GM12878 (cell line): ENCODE data around the gene PXDC1. TPM values are rescaled to one million over a fixed set of nuclear protein-coding genes. Genes with fewer than 3 reads are reported as not detected.

Experiments
- ATAC-seq: fragments of 200-7000 bp; cut with Tn5 transposase; 3 replicates; pipeline ENCODE4 v1.9.1; 2020; ENCODE audit warnings: mild to moderate bottlenecking, moderate library complexity
- BruUV-seq: library from RNA; stranded (reverse); fragments of 400-500 nt; replicated peaks from 2 replicates; lab custom pipeline; 2021; lab: Mats Ljungman, UMichigan
- CTCF ChIA-PET: fragments of 300-600 bp; sonication (Branson Sonifier 250); formaldehyde crosslinking; extraction: SDS; loops from one replicate; lab custom pipeline; 2021; ENCODE audit warnings: inconsistent platforms; lab: Yijun Ruan, JAX
- POLR2A ChIA-PET: fragments of 350-600 bp; formaldehyde crosslinking; extraction: SDS; loops from one replicate; lab custom pipeline; 2021; ENCODE audit warnings: inconsistent platforms; lab: Charles Lee
- RAD21 ChIA-PET: fragments of 300-600 bp; sonication (Branson Sonifier 250); formaldehyde crosslinking; loops from one replicate; lab custom pipeline; 2023; ENCODE audit warnings: antibody characterized with exemption; ENCODE audit not compliant: unreplicated experiment; lab: Charles Lee
- SMC1A ChIA-PET: fragments of 300-600 bp; sonication (Branson Sonifier 250); formaldehyde crosslinking; loops from one replicate; lab custom pipeline; 2023; ENCODE audit not compliant: unreplicated experiment, uncharacterized antibody; lab: Charles Lee
- DNase-seq: peaks from one replicate; pipeline ENCODE4 v3.0.0-alpha.2; 2011; ENCODE audit warnings: low read depth, low spot score
- FAIRE-seq: peaks from 3 replicates; lab custom pipeline; 2011; peaks lifted over from hg19 to GRCh38; lab: Jason Lieb, UNC
- H2AFZ ChIP-seq: 2 replicates; pipeline ENCODE4 v1.6.0; 2011; ENCODE audit warnings: low read depth, low read length, control low read depth; ENCODE audit not compliant: control insufficient read depth
- H3K27ac ChIP-seq: 2 replicates; pipeline ENCODE4 v1.5.1; 2011; ENCODE audit warnings: control low read depth; ENCODE audit not compliant: control insufficient read depth, insufficient read depth
- H3K27me3 ChIP-seq, 2 experiments: replicated peaks in 1 of 2; 2 replicates each; pipeline versions ENCODE4 v1.6.0 to v1.6.1; 2011; ENCODE audit warnings: low read length in 1 of 2; ENCODE audit not compliant: control insufficient read depth in 2 of 2, insufficient read depth in 2 of 2
- H3K36me3 ChIP-seq, 2 experiments: 2 replicates each; pipeline ENCODE4 v1.5.1; 2011; ENCODE audit warnings: low read length in 1 of 2; ENCODE audit not compliant: control insufficient read depth in 2 of 2, insufficient read depth in 2 of 2
- H3K4me1 ChIP-seq: 2 replicates; pipeline ENCODE4 v1.6.1; 2011; ENCODE audit warnings: mild to moderate bottlenecking, low read length, moderate library complexity, mixed read lengths; ENCODE audit not compliant: control insufficient read depth, insufficient read depth
- H3K4me2 ChIP-seq: 2 replicates; pipeline ENCODE4 v1.6.0; 2011; ENCODE audit warnings: control low read depth; ENCODE audit not compliant: control insufficient read depth, insufficient read depth
- H3K4me3 ChIP-seq: fragments of 200-600 bp; sonication (generic); 2 replicates; pipeline ENCODE4 v1.5.1; 2016
- H3K79me2 ChIP-seq: 2 replicates; pipeline ENCODE4 v1.6.0; 2011; ENCODE audit warnings: low read length; ENCODE audit not compliant: control insufficient read depth, insufficient read depth
- H3K9ac ChIP-seq: 2 replicates; pipeline ENCODE4 v1.8.0; 2011; ENCODE audit warnings: low read length, control low read depth, mixed read lengths; ENCODE audit not compliant: control insufficient read depth, insufficient read depth
- H3K9me3 ChIP-seq: replicated peaks from 3 replicates; pipeline ENCODE4 v1.5.1; 2011; ENCODE audit warnings: mild to moderate bottlenecking, low read length; ENCODE audit not compliant: control insufficient read depth, insufficient read depth
- H4K20me1 ChIP-seq: 2 replicates; pipeline ENCODE4 v1.6.0; 2011; ENCODE audit not compliant: control insufficient read depth, insufficient read depth
- CBFB ChIP-seq: IDR thresholded peaks from 2 replicates; pipeline ENCODE4 v1.6.1; 2016; ENCODE audit warnings: antibody characterized with exemption, low read depth
- CHD1 ChIP-seq: IDR thresholded peaks from 2 replicates; pipeline ENCODE4 v1.6.1; 2012; ENCODE audit warnings: low read depth, low read length, improper control_type of control experiment
- CHD2 ChIP-seq: IDR thresholded peaks from 2 replicates; pipeline ENCODE4 v1.6.1; 2011; ENCODE audit warnings: low read depth, low read length, improper control_type of control experiment, borderline replicate concordance
- MEF2A ChIP-seq: IDR thresholded peaks from 2 replicates; pipeline ENCODE4 v1.6.1; 2011; ENCODE audit warnings: low read depth, mild to moderate bottlenecking, low read length, moderate library complexity; ENCODE audit not compliant: insufficient read depth
- NFIC ChIP-seq: IDR thresholded peaks from 2 replicates; pipeline ENCODE4 v1.6.1; 2012; ENCODE audit warnings: low read depth, mild to moderate bottlenecking, inconsistent platforms, low read length, moderate library complexity
- POLR2AphosphoS2 ChIP-seq: IDR thresholded peaks from 2 replicates; pipeline ENCODE4 v1.6.1; 2011; ENCODE audit warnings: low read depth, mild to moderate bottlenecking, low read length, improper control_type of control experiment, moderate library complexity
- POU2F2 ChIP-seq: IDR thresholded peaks from 3 replicates; pipeline ENCODE4 v1.6.1; 2011; ENCODE audit warnings: low read depth, mild to moderate bottlenecking, low read length, borderline replicate concordance
- RB1 ChIP-seq: fragments of 450-650 bp; formaldehyde crosslinking; IDR thresholded peaks from 2 replicates; pipeline ENCODE4 v1.6.1; 2017; ENCODE audit warnings: mild to moderate bottlenecking, borderline replicate concordance
- SPI1 ChIP-seq: IDR thresholded peaks from 2 replicates; pipeline ENCODE4 v1.6.1; 2011; ENCODE audit warnings: low read depth, mild to moderate bottlenecking, low read length, moderate library complexity, borderline replicate concordance; ENCODE audit not compliant: insufficient read depth
- SRF ChIP-seq, 2 experiments: IDR thresholded peaks; 2 replicates each; pipeline ENCODE4 v1.6.1; 2011; ENCODE audit warnings: low read depth in 2 of 2, low read length in 2 of 2, mild to moderate bottlenecking in 1 of 2, moderate library complexity in 1 of 2
- TCF12 ChIP-seq: IDR thresholded peaks from 2 replicates; pipeline ENCODE4 v1.6.1; 2011; ENCODE audit warnings: low read depth, mild to moderate bottlenecking, low read length
- TCF7 ChIP-seq: IDR thresholded peaks from 2 replicates; pipeline ENCODE4 v1.6.1; 2014; ENCODE audit warnings: antibody characterized with exemption, borderline replicate concordance
- ZNF24 ChIP-seq: fragments of 450-650 bp; IDR thresholded peaks from 2 replicates; pipeline ENCODE4 v1.6.1; 2017; ENCODE audit warnings: antibody characterized with exemption, mild to moderate bottlenecking
- WGBS: methylation state at CpG from one replicate; pipeline ENCODE4 v1.1.6; 2016; ENCODE audit warnings: low lambda C conversion rate; ENCODE audit not compliant: insufficient replicate concordance, insufficient coverage; ENCODE audit errors: missing lambda C conversion rate; 5-methylcytosine and 5-hydroxymethylcytosine counted together
- in situ Hi-C: fragments of 300-500 bp; cut with MboI; formaldehyde crosslinking; loops from 9 replicates; pipeline ENCODE4 v1.14.3; 2018; ENCODE audit warnings: mixed read lengths
- intact Hi-C: fragments of 100-400 bp; cut with micrococcal nuclease; formaldehyde crosslinking; loops from one replicate; pipeline ENCODE4 v1.14.2; 2022; ENCODE audit not compliant: unreplicated experiment
- polyA plus RNA-seq, 11 experiments: library from polyadenylated mRNA; depleted of rRNA in 4 of 11; unstranded in 6 of 11; stranded (reverse) in 5 of 11; fragments of >200 nt; fragmentation: Nextera tagmentation in 4 of 11; fragmentation: Illumina TruSeq in 1 of 11; extraction: Ambion mirVana in 4 of 11; extraction: Trizol in 1 of 11; gene quantifications; 1 replicate in 1 of 11; 2 replicates in 10 of 11; pipeline versions ENCODE4 v1.2.1 to v1.2.3, GENCODE V29; 2011 to 2016; ENCODE audit warnings: inconsistent platforms in 2 of 11, missing spikeins in 2 of 11, low read depth in 1 of 11
- total RNA-seq, 4 experiments: library from RNA; depleted of rRNA in 3 of 4; stranded (reverse); fragments of >200 nt in 3 of 4; fragmentation: Illumina TruSeq in 1 of 4; extraction: Trizol in 1 of 4; gene quantifications; 2 replicates each; pipeline versions ENCODE4 v1.2.1 to v1.2.3, GENCODE V29; 2013 to 2021
- TF ChIP-seq, protein P1 (sequence below): fragments of 450-650 bp; IDR thresholded peaks from 2 replicates; pipeline ENCODE4 v1.6.1; 2016; ENCODE audit warnings: mild to moderate bottlenecking
- TF ChIP-seq, protein P2 (sequence below): fragments of 450-650 bp; IDR thresholded peaks from 2 replicates; pipeline ENCODE4 v1.6.1; 2017; ENCODE audit warnings: borderline replicate concordance

PXDC1 gene
- total and polyA plus RNA-seq, 10 of the 15 experiments (the other 5 are each of a cell fraction or from before 2014, with no cell fraction given), result 0.03 to 0.72 (median 0.32) TPM; not detected in 2

DNA sequence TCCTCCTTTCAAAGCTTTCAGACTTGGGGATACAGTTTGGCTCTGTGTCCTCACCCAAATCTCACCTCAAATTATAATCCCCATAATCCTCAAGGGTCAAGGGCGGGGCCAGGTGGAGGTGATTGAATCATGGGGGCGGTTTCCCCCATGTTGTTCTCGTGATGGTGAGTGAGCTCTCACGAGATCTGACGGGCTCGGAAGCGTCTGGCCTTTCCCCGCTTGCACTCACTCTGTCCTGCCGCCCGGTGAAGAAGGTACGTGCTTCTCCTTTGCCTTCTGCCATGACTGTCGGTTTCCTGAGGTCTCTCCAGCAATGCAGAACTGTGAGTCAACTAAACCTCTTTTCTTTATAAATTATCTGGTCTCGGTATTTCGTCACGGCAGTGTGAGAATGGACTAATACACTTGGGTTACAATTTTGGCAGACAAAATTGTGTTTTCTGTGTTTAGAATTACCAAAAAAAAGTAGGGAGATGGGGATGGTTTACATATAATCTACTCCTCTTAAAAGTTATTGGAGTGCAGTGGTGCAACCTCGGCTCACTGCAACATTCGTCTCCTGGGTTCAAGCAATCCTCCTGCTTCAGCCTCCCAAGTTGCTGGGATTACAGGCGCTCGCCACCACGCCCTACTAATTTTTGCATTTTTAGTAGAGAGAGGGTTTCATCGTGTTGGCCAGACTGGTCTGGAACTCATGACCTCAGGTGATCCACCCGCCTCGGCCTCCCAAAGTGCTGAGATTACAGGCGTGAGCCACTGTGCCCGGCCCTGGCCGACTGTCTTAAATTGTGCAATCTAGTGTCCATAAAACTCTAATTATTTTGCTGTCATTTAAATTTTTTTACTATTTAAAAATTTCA, 33.6 kb upstream of the PXDC1 start:
- Histone ChIP-seq H3K4me1 (no peaks in the 10 kb centered on the region), H3K27ac (no peak overlapping the region), H3K79me2 (no peaks in the 10 kb centered on the region), H4K20me1 (no peaks in the 10 kb centered on the region), H3K9ac (no peak overlapping the region), H3K4me2 (no peak overlapping the region), H3K4me3 (no peak overlapping the region), H3K27me3 (peaks cover 0 to 3% of the 10 kb centered on the region in 2 experiments; a peak in 2 of 4 replicates), H2AFZ (no peak overlapping the region), H3K9me3 (no peaks in the 10 kb centered on the region), H3K36me3 (no peaks in the 10 kb centered on the region)
- ChIA-PET POLR2A (no interaction called here), CTCF (interaction anchor here (0.6 kb wide), 1 partner anchor 207 kb away, joined by 3 read pairs; no protein-coding TSS in a partner anchor), SMC1A (no interaction called here), RAD21 (no interaction called here)
- no TSS peak for BruUV-seq
- in situ Hi-C loops, result no loop called here
- no peak for TF ChIP-seq TCF12
- TF ChIP-seq, protein P1, sequence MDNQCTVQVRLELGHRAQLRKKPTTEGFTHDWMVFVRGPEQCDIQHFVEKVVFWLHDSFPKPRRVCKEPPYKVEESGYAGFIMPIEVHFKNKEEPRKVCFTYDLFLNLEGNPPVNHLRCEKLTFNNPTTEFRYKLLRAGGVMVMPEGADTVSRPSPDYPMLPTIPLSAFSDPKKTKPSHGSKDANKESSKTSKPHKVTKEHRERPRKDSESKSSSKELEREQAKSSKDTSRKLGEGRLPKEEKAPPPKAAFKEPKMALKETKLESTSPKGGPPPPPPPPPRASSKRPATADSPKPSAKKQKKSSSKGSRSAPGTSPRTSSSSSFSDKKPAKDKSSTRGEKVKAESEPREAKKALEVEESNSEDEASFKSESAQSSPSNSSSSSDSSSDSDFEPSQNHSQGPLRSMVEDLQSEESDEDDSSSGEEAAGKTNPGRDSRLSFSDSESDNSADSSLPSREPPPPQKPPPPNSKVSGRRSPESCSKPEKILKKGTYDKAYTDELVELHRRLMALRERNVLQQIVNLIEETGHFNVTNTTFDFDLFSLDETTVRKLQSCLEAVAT, result no peak
- no peak for TF ChIP-seq SPI1
- TF ChIP-seq SRF (IDR thresholded peaks at IDR 0.05; ENCODE audit: low read depth in 2 of 2, low read length in 2 of 2), result no peak
- TF ChIP-seq MEF2A, result no peak
- TF ChIP-seq POU2F2, result no peak
- TF ChIP-seq CBFB, result no peak
- TF ChIP-seq CHD2, result no peak
- TF ChIP-seq RB1, result no peak
- TF ChIP-seq, protein P2, sequence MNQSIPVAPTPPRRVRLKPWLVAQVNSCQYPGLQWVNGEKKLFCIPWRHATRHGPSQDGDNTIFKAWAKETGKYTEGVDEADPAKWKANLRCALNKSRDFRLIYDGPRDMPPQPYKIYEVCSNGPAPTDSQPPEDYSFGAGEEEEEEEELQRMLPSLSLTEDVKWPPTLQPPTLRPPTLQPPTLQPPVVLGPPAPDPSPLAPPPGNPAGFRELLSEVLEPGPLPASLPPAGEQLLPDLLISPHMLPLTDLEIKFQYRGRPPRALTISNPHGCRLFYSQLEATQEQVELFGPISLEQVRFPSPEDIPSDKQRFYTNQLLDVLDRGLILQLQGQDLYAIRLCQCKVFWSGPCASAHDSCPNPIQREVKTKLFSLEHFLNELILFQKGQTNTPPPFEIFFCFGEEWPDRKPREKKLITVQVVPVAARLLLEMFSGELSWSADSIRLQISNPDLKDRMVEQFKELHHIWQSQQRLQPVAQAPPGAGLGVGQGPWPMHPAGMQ, result no peak
- TF ChIP-seq TCF7, result no peak
- TF ChIP-seq CHD1, result no peak
- TF ChIP-seq POLR2AphosphoS2, result no peak
- TF ChIP-seq ZNF24, result no peak
- TF ChIP-seq NFIC, result no peak
- no peak for DNase-seq
- no peak for FAIRE-seq
- intact Hi-C loops, result no loop called here
- 76% methylated on average over 26 of the region's 26 CpGs for WGBS
- ATAC-seq, result no peak
